NCI-H226 (cell line): ENCODE measurements around the gene PCSK5.
"Not testable (repeated sequence)": the region's sequence is repeated elsewhere in the genome, so short reads cannot be mapped to it uniquely, and the experiment has no call there.

Experiments
- DNase-seq: peaks from one replicate; pipeline ENCODE4 v3.0.0-alpha.2; 2015

Gene PCSK5

GRCh38 chr9:75930190-75930589, 39.7 kb downstream of the PCSK5 start:
- DNase-seq = no peak

- DNase-seq = no peak
Observed at GRCh38 chr9:75930730-75931321, 40.4 kb downstream of the PCSK5 start.

- DNase-seq = no peak
Observed at GRCh38 chr9:75933982-75934381, 43.5 kb downstream of the PCSK5 start.

GRCh38 chr9:75935591-75935990, 45.1 kb downstream of the PCSK5 start:
- no peak for DNase-seq

GRCh38 chr9:75937521-75938258, 47.2 kb downstream of the PCSK5 start:
- no peak for DNase-seq

- DNase-seq = no peak
Observed at GRCh38 chr9:75938946-75939345, 48.5 kb downstream of the PCSK5 start.

- DNase-seq = no peak
Observed at GRCh38 chr9:75939536-75940111, 49.2 kb downstream of the PCSK5 start.

- DNase-seq = no peak
Observed at GRCh38 chr9:75941066-75941465, 50.6 kb downstream of the PCSK5 start.

- DNase-seq = no peak
Observed at GRCh38 chr9:75941577-75942311, 51.3 kb downstream of the PCSK5 start.

GRCh38 chr9:75946766-75947165, 56.3 kb downstream of the PCSK5 start:
- no peak for DNase-seq

GRCh38 chr9:75947233-75947632, 56.8 kb downstream of the PCSK5 start:
- no peak for DNase-seq

- no peak for DNase-seq
Observed at GRCh38 chr9:75950998-75951397, 60.5 kb downstream of the PCSK5 start.

- no peak for DNase-seq
Observed at GRCh38 chr9:75953218-75953617, 62.7 kb downstream of the PCSK5 start.

GRCh38 chr9:75956161-75956560, 65.7 kb downstream of the PCSK5 start:
- no peak for DNase-seq

- DNase-seq = no peak
Observed at GRCh38 chr9:75957116-75957515, 66.6 kb downstream of the PCSK5 start.

GRCh38 chr9:75958226-75958625, 67.8 kb downstream of the PCSK5 start:
- DNase-seq = no peak

GRCh38 chr9:75960551-75960950, 70.1 kb downstream of the PCSK5 start:
- DNase-seq = no peak

- no peak for DNase-seq
Observed at GRCh38 chr9:75962013-75962661, 71.7 kb downstream of the PCSK5 start.

- no peak for DNase-seq
Observed at GRCh38 chr9:75962662-75963036, 72.2 kb downstream of the PCSK5 start.

- not testable (repeated sequence) for DNase-seq
Observed at GRCh38 chr9:75963321-75963720, 72.8 kb downstream of the PCSK5 start.

- peak; percentile 2 for DNase-seq
Observed at GRCh38 chr9:75964427-75964826, 74.0 kb downstream of the PCSK5 start.

GRCh38 chr9:75965231-75965630, 74.8 kb downstream of the PCSK5 start:
- no peak for DNase-seq

- no peak for DNase-seq
Observed at GRCh38 chr9:75967556-75967955, 77.1 kb downstream of the PCSK5 start.
